ENCODE results near the gene PFN3.

PFN3 gene, protein sequence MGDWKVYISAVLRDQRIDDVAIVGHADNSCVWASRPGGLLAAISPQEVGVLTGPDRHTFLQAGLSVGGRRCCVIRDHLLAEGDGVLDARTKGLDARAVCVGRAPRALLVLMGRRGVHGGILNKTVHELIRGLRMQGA

DNA sequence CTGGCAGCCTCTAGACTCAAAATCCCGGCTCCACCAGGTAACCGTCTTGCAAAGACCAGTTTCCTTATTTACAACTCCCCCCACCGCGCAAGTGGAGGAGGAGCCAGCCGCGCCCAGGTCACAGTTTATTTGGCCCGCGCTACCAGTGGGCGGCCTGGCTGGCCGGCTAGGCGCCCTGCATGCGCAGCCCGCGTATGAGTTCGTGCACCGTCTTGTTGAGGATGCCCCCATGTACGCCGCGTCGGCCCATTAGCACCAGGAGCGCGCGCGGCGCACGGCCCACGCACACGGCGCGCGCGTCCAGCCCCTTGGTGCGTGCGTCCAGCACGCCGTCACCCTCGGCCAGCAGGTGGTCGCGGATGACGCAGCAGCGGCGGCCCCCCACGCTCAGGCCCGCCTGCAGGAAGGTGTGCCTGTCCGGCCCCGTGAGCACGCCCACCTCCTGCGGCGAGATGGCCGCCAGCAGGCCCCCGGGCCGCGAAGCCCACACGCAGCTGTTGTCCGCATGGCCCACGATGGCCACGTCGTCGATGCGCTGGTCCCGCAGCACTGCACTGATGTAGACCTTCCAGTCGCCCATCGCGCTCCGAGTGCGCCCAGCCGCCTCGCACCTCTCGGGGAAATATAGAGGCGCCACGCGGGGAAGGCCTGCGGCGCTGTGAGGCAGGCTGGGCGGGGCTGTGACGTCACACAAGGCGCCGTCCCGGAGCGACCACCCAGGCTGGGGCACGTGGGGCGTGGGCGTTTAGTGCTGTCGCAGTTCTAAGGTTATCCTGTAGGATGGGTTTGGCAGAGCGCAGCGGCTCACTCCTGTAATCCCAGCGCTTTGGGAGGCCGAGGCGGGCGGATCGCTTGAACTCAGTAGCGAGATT is at the start of gene PFN3:
TSS of gene PFN3 (minus strand) at position 665 of the 872 bp plus-strand sequence. CDS start at position 580, 85 bp downstream.
- no peak for DNase-seq

DNA sequence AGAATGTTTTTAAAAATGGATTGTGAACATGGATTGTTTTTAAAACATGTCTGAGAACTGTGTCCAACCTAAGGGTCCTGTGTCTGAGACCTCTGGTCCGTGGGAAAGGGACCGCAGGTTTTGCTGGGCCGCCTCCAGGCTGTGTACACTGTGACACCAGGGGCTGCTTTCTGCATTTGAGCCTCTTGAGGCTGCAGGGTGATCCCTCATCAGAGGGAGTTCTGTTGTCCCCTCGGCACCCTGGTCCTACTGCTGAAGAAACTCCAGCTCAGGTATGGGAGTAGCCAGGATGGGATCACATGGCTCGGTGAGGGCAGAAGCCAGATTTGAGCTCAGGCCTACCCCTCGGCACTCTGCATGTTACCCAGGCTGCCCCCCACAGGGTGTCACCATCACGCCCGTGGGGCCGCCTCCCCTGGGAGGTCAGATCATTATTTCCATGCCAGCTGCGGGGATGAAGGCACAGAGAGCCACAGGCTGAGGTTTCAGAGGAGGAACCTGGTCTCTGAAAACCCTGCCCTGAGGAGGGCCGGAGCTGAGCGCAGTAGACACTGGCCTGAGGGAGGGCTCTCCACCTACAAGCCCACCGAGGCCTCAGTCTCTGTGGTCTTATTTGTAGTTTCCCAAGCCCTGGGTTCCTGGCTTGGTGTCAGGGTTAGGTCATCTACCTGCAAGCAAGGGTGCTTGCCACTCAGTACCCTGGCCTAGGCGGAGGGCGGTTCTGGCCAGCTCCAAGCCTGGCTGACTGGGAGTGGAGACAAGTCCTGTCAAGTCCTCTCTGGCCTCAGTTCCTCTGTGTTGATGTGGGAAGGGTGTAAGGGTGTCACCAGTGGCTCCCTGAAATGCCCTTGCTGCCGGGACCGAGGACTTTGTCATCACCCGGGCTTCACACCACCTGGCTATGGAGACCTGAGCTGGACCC is 48.9 kb upstream of the PFN3 start:
- DNase-seq: no peak

DNA sequence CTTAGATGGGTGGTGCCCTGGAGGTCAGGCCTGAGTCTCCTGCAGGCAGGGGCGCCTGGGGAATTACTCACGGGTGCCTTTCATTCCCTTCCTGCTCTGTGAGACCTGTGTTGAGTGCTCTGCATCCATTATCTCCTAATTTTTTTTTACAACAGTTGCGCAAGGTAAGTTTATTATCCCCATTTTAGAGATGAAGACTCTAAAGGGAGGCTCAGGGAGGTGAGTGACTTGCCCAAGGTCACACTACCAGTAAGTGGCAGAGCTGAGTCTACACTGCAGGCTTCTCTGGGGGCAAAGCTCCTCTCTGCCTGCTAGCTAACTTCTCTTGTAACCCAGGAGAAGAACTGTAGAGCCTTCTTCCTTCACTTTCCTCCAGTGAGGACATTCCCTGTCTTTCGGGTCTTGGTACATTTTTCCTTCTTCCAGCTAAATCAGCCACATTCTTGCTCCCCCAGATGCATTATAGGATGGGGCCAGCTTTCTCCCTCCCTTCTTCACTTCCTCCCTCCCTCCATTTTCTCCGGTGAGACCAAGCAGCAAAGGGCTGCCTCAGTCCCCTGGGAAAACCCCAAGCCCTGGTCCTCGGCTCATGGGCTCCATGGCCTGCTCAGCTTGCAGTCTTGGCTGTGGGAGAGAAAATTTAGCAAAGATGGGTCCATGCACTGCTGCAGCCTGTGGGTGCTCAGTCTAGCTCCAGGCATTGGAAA is 47.9 kb upstream of the PFN3 start:
- DNase-seq: no peak

DNA sequence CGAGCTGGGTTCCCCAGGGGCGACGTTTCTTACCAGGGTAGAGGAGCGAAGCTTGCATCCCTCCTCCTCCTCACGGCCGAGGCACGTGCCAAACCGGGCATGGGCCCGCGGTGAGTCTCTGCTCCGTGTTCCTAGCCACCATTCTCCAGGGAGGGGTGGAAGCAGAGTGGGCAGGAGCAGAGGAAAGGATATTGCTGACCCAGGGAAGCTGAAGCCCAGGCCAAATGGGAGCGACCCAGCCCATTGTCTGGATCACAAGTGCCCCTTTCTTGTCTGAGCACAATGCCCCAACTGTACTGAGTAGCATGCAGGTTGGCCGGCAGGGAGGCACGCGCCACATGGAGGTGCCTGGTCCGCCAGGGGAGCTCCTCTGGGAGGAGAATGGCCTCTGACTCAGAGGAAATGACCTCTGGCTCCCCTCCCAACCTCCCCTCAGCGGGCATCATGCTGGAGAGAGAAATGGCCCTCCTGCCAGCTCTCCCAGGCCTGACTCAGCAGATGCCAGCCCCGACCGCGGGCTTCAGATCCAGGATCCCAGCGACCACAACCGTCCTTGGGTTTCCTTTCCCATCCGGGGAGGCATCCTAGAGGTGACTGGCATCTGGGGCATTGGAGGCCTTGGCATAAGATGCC is 47.3 kb upstream of the PFN3 start:
- DNase-seq: peak; percentile 44

DNA sequence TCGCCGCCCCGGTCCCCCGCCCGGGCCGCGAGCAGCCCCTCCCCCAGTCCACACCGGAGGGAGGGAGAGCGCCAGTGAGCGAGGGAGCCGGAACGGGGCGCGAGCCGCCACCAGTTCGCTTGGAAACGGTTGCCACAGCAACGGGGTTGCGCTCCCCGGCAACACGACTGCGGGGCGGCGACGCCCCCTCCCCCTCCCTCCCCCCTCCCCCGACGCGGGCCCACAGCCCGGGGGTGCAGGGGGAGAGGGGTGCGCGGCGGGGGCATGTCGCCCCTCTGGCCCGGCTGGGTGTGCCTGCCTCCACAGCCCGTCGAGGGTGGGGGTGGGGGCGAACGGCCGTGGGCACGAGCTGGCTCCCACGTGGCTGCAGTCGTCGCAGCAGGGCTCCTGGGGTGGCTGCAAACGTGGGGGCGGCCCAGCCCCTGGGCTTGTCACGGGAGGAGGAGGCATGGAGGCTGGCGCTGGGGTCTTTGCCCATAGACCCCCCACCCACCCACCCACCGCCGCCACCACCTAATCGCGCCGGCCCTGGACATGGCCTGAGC is 46.7 kb upstream of the PFN3 start:
- no peak for DNase-seq

DNA sequence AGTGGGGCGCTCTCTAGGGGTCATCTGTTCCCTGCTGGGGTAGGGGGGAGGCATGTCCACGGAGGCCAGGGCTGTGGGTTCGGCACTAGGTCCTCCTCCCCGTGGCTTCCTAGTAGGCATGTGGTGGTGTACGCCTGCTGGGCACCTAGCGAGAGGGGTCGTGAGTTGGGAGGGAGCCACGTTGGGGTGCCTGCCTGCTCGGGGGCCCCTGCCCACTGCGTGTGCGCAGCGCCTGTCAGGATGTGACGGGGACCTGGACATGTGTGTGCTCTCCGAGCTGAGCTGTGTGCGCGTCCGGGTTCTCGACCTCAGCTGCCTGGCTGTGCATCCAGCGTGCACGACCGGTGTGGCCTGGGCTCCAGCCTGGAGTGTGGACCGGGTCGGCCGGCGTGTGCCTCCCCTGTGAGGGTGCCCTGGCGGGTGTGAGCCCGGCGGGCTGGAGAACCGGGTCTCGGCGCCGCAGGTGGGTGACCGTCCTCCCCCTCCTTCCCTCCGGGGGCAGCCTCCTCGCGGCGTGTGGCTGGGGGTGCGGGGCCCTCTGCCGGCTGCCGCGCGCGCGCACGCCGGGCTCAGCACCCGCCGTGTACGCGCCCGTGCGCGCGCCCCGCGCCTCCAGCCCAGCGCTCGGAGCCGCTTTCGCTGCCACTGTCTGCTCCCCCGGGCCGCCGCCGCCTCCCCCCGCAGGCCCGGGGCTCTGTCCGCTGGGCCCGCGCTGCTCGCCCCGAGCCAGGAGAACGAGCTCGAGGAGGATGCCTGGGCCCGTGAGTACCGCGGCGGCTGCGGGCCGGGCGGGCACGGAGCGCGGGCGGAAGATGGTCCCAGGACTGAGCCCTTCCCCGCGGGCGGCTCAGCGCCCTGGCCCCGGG is 46.0 kb upstream of the PFN3 start, which contains the start of gene PRR7:
TSS of gene PRR7 (plus strand) at position 615 of the 866 bp plus-strand sequence. CDS start 8,254 bp downstream, outside the sequence.
- no peak for DNase-seq

DNA sequence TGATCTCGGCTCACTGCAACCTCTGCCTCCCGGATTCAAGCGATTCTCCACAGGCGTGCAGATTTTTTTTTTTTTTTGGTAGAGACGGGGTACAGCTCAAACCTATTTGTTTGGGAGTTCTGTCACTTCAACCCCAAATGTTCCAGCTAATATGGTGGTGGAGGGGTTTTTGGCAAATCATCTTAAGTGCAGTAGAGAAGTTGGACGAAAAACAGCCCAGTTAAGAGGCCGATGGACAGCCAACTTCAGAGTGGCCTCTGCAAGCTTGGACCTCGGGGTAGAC is 45.4 kb upstream of the PFN3 start:
- no peak for DNase-seq

DNA sequence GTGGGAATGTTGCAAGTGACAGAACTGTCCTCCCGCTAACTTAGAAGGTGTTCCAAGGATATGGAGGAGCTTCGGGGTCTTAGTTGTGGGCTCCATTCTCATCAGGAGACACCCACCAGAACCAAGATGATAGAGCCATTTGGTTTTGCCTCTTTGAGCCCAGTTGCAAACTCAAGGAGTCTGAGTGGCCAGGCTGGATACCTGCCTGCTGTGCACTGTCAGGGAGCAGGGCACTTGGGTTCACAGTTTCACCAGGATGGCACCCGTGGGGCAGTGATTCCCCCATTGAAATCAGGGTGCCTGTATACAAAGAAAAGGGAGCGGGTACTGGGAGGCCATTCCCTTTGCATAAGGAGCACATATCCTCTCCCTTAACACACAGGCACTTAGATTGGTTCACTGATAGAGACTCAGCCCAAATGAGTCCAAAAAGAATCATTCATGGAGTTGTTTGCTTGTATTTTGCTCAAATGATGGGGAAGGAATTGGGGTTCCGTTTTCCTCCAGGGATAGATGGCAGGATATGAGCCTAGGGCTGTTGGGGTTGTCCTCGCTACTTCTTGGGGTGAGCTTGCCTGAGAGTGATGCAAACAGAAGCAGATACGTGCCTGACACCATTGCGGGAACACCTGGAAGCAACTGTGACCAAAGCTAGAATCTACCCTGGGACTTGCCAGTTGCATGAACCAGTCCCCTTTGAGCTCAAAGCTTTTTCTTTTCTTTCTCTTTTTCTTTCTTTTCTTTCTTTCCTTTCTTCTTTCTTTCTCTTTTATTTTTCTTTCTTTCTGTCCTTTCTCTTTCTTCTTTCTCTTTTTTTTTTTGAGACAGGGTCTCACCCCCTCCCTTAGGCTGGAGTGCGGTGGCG is 44.8 kb upstream of the PFN3 start:
- DNase-seq: no peak

DNA sequence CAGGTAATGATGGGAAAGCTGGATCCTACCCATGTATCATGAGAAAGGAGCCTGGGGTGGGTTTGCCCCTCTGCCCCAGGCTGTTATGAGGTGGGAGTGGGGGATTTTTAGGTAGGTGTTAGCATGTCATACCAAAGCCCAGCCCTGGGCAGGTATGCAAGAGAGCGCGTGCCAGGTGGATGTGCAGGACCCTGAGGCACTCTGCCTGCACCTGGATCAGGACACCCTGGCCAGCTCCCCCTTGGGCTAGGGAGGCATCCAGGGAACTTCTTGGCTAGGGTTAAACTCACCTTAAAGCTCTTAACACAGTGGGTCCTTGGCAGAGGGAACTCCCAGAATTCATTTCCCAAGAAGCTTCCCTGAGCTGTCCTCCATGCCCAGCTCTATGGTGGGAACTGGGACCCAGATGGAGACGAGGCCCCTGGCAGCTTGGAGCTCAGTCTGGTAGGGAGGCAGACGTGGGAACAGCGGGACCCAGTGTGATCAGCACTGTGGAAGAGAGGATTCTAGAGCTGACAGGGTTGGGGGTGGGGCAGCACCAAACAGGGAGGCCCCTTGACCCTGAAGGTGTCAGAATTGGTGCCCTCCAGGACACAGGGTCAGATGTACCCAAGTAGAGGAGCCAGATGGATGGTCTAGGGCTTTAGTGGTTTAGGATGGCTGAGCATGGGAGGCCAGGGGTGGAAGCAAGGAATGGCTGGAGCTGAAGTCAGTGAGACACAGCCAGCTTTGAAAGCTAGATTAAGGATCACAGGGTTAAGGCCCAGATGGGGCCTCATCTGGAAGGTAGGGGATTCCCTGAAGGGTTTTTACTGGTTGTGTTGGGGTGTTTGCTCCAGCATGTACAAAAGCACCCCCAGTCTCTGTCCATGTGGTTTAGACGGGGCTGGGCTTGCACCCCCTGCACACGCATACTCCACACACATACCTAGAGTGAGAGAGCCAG is 43.9 kb upstream of the PFN3 start:
- DNase-seq: no peak

DNA sequence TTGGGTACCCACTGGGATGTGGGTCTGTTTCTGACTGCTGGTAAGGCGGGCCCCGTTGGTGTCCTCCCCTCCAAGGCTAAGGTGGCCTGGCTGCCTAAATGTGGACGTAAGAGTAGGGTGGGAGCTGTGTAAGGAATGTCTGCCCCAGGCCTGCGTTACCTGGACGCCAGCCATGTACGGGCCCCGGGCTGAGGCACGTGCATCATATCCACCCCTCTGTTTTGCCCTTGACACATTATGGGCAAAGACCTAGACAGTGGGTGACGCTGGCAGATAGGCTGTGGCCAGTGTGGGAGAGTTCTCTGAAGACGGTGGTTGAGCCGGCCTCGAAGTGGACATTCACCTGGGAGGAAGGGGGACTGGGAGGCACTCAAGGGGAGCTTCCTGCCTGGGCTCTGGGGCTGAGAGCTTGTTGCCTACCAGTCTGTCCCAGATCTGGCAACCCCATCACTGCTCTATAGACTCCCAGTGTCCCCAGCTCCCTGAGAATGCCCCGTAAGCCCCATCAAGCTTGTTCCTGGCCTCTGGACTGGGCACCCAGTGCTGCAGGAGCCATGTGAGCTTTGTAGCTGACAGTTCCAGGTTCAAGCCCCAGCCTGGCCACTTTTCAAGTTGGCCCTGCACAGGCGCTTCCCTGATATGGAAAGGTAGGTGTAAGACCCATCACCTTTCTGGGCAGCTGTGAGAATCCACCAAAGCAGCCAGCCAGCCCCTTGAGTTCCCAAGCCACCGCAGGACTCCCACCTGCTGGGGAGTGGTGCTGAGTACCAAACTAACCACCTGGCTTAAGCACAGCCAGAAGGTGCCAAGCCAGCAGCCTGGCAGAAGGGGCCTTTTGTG is 42.9 kb upstream of the PFN3 start:
- no peak for DNase-seq

DNA sequence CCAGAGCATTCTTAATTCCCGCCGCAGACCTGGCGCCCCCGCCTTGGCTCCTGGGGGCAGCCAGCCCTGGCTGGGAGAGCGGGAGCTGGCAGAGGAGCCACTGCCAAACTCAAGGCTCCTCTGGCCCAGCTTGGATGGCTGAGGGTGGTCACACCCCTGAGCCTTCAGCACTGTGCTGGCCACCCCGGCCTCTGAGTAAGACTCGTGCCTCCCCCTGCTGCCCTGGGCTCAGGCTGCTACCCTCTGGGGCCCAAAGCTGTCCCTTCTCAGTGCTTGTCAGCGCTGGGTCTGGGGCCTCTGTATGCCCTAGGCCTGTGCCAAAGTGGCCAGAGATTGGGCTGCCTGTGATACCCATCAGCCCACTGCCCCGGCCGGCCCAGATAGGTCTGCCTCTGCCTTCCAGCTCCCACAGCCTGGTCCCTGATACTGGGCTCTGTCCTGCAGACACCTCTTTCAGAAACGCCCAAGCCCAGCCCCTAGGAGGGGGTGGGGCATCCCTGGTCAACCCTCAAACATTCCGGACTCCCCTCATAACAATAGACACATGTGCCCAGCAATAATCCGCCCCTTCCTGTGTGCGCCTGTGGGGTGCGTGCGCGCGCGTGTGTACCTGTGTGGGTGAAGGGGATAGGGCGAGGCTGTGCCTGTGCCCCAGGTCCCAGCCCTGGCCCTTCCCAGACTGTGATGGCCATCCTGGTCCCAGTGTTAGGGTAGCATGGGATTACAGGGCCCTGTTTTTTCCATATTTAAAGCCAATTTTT is 41.8 kb upstream of the PFN3 start:
- no peak for DNase-seq

DNA sequence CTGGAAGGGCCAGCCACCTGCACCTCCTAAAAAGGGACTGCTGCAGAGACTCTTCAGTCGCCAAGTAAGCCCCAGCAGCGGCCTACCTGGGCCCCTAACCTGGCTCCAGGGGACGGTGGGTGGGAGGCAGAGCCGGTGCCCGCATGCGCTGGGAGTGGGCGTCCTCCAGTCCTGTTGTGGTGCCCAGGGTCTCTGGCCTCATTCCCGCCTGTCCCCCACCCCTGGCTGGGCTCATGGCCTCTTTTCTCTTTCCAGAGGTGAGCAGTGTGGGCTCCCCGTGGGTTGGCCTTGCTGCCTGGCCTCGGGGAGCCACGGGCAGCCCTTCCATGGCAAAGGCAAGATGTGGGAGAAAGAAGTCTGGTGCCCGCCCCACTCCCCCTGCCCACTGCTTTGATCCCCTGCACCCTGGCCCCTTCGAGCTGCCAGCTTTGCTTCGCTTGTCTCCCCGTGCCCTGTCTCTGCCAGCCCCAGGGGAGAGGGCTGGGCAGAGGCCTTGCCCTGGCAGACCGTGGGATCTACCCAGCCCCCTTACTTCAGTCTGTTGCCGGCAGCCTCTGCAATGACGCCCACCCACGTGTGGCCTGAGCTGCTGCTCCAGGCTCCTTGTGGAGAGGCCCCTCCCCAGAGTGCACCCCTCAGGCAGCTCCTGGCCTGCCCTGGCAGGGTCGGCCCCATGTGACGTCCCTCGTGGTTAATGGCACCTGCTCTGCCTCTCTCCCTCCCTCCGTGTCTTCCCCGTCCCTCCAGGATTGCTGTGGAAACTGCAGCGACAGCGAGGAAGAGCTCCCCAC is 40.7 kb upstream of the PFN3 start:
- no peak for DNase-seq

DNA sequence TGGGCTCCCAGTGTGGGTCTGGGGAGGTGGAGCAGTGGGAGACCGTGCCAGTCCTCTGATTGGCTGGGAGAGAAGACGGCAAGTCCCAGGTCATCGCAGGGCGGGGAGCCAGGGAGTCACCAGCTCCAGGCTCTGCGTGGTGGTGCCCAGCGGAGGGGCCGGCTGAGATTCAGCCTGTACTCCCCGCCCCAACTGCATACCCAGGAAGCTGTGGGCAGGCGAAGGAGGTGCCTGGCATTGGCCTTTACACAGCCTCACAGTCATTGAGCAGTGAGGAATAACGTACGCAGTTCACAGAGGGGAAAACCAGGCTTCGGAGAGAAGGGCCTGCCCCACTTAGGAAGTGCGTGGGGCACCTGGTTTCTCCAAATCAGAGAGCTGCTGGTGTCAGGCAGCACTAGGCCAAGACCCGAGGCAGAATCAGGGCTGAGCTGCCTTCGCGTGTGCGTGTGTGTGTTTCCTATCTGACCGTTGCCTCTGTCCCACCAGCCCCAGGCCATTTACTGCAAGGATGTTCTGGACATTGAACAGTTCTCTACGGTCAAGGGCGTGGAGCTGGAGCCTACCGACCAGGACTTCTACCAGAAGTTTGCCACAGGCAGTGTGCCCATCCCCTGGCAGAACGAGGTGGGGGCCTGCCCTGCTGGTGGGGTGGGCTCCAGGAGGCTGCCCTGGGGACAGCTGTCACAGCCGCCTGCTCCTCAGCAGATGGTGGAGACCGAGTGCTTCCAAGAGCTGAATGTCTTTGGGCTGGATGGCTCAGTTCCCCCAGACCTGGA is 39.9 kb upstream of the PFN3 start:
- no peak for DNase-seq

DNA sequence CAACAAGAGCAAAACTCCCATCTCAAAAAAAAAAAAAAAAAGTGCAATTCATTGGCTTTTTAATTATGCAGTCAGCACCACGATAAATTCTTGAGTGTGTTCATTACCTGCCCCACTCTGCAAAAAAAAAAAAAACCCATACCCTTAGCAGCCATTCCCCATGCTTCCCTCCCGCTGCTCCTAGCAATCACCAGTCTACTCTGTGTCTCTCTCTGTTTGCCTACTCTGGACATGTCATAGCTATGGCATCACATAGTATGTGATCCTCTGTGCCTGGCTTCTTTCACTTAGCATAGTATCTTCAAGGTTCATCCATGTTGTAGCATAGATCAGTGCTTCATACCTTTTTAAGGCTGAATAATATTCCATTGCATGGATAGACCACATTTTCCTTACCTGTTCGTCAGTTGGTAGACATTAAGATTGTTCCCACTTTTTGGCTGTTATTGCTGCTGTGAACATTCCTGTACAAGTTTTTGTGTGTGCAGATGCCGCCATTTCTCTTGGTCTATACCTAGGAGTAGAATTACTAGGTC is 39.1 kb upstream of the PFN3 start:
- no peak for DNase-seq

DNA sequence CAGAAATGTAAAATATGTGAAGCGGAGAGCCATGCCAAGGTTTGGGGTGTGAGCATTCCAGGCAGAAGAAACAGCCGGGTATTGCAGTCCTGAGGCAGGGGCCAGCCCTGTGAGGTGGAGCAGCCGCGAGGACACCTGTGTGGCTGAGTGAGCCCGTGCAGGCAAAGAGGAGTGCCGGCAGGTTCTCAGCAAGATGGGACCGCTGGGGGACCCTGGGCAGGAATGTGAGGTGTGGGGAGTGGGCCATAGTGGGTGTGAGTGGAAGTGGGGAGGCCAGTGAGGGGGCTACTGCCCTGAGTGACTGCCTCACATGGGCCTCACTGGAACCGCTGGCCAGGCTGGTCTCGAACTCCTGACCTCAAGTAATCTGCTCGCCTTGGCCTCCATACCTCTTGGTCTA is 38.0 kb upstream of the PFN3 start:
- DNase-seq: no peak
